Cardiac atrium fibroblast (primary cell): Measurements from ENCODE around the gene FAM156A. TPM values are rescaled to one million over a fixed set of nuclear protein-coding genes. Genes with fewer than 3 reads are reported as not detected.

Experiments
- total RNA-seq: library from RNA; depleted of rRNA; stranded (reverse); fragments of >200 nt; gene quantifications from 2 replicates; pipeline ENCODE4 v1.2.3, GENCODE V29; 2015

The FAM156A gene, protein sequence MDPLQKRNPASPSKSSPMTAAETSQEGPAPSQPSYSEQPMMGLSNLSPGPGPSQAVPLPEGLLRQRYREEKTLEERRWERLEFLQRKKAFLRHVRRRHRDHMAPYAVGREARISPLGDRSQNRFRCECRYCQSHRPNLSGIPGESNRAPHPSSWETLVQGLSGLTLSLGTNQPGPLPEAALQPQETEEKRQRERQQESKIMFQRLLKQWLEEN
- total RNA-seq = 11.5 and 14.3 TPM in 2 replicates

DNA sequence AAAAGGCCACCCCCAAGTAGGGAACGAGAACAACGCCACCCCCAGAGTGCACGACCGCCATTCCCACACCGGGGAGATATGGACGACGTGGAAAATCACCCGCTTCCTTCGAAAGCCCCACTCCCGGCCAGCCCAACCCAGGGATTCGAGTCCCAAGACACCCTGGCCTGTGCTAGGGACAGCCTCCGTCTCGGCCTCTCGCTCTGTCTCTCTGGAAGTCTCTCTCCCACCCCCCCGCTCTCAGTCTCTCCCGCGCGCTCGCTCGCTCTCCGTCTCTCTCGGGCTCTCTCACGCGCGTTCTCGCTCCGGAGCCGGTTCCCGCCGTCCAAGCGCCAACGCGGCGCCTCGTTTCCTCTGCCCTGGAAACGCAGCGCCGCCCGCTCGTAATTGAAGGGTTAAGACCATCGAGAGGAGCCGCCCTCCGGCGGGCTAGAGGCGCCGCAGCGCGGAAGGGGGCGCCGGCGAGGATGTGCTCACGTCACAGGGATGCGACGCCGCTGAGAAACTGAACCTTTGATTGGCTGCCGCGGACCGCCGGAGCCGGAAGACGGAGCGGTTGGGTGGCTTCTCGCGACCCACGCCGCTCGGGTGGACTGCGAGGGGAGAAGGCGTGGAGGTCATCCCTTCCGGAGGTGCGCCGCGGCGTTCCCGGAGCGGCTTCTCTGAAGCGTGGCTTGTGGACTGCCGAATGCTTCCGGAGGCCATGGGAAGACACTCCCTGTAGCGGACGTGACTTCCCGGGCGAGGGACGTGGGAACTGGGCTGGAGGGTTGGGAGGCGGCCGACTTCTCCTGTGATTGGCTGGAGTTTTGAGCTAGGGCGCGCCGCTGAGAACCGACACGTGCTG is at the start of gene FAM156A:
TSS of gene FAM156A (minus strand) at position 406 of the 847 bp plus-strand sequence. CDS start 9,930 bp downstream, outside the sequence.

Other genes with a start within 250 kb of the FAM156A start
- not detected in 2 replicates for gene SSX2B, start 207.3 kb downstream of the FAM156A start, total RNA-seq
- gene SPANXN5, start 161.1 kb downstream of the FAM156A start, total RNA-seq = not detected in 2 replicates
- not detected in 2 replicates for gene XAGE5, start 147.2 kb downstream of the FAM156A start, total RNA-seq
- not detected in 2 replicates for gene XAGE3, start 90.4 kb downstream of the FAM156A start, total RNA-seq
- gene FAM156B, start 61.2 kb downstream of the FAM156A start, total RNA-seq = 18.3 and 22.0 TPM in 2 replicates
- gene GPR173, start 90.3 kb upstream of the FAM156A start, total RNA-seq = 1.3 TPM in 2 replicates
- 11.4 and 23.8 TPM in 2 replicates for gene TSPYL2, start 123.8 kb upstream of the FAM156A start, total RNA-seq
- 1.3 and 2.8 TPM in 2 replicates for gene KANTR, start 135.6 kb upstream of the FAM156A start, total RNA-seq